GM12892 (cell line): Measurements from ENCODE around the gene GALNTL6.

Source experiments
- POLR2A ChIP-seq: IDR thresholded peaks from 2 replicates; pipeline ENCODE4 v1.6.1; 2011; ENCODE audit warnings: low read depth, low read length, control low read depth
- POLR2AphosphoS5 ChIP-seq: IDR thresholded peaks from 2 replicates; pipeline ENCODE4 v1.6.1; 2011; ENCODE audit warnings: low read depth, low read length, control low read depth
- TAF1 ChIP-seq: IDR thresholded peaks from 2 replicates; pipeline ENCODE4 v1.6.1; 2011; ENCODE audit warnings: low read depth, mild to moderate bottlenecking, control low read depth, low read length, borderline replicate concordance

GRCh38 chr4:172989984-172990820, 1177.0 kb downstream of the GALNTL6 start:
- TF ChIP-seq POLR2A: no peak
- no peak for TF ChIP-seq TAF1
- no peak for TF ChIP-seq POLR2AphosphoS5
